Liver (tissue), 9 donors: ENCODE measurements around the gene ZBTB4. TPM values are rescaled to one million over a fixed set of nuclear protein-coding genes. Genes with fewer than 3 reads are reported as not detected.

ENCODE experiments used
- DNase-seq: peaks from one replicate; pipeline ENCODE4 v3.0.0-alpha.2; 2017; ENCODE audit warnings: low spot score
- H3K27ac ChIP-seq, 2 donors: one replicate each; pipeline ENCODE4 v1.7.0; 2013; ENCODE audit warnings: inconsistent platforms in 2 of 2, low read length in 2 of 2, control low read depth in 1 of 2, low read depth in 1 of 2, mild to moderate bottlenecking in 1 of 2
- H3K27me3 ChIP-seq, 4 donors: one replicate each; pipeline versions ENCODE4 v1.6.1 to v1.7.0; 2013; ENCODE audit warnings: low read length in 3 of 4, inconsistent platforms in 1 of 4, mild to moderate bottlenecking in 1 of 4, moderate library complexity in 1 of 4; ENCODE audit not compliant: control insufficient read depth in 4 of 4, insufficient read depth in 4 of 4
- H3K36me3 ChIP-seq, 4 donors: one replicate each; pipeline versions ENCODE4 v1.6.1 to v1.7.0; 2013; ENCODE audit warnings: low read length in 3 of 4, mild to moderate bottlenecking in 3 of 4, low read depth in 1 of 4, moderate library complexity in 1 of 4; ENCODE audit not compliant: control insufficient read depth in 4 of 4, insufficient read depth in 3 of 4
- H3K4me1 ChIP-seq, 4 donors: one replicate each; pipeline versions ENCODE4 v1.6.1 to v1.7.0; 2013; ENCODE audit warnings: low read length in 3 of 4, mild to moderate bottlenecking in 3 of 4, moderate library complexity in 1 of 4; ENCODE audit not compliant: control insufficient read depth in 4 of 4, insufficient read depth in 4 of 4
- H3K4me3 ChIP-seq, 3 donors: one replicate each; pipeline versions ENCODE4 v1.6.1 to v1.7.0; 2013; ENCODE audit warnings: low read length in 3 of 3, control low read depth in 1 of 3, low read depth in 1 of 3, mild to moderate bottlenecking in 1 of 3
- H3K9ac ChIP-seq, 2 donors: one replicate each; pipeline ENCODE4 v1.7.0; 2013; ENCODE audit warnings: low read length in 2 of 2, mild to moderate bottlenecking in 2 of 2, moderate library complexity in 2 of 2, control low read depth in 1 of 2, low read depth in 1 of 2
- H3K9me3 ChIP-seq, 4 donors: one replicate each; pipeline versions ENCODE4 v1.6.1 to v1.7.0; 2013; ENCODE audit warnings: low read length in 3 of 4; ENCODE audit not compliant: control insufficient read depth in 4 of 4
- EGR1 ChIP-seq, 2 donors: IDR thresholded peaks; 2 replicates each; pipeline ENCODE4 v1.6.1; 2016 to 2018; ENCODE audit warnings: antibody characterized with exemption in 2 of 2, low read depth in 2 of 2
- FOXA2 ChIP-seq: IDR thresholded peaks from 2 replicates; pipeline ENCODE4 v1.6.1; 2016; ENCODE audit warnings: antibody characterized with exemption
- HNF4A ChIP-seq, 2 donors: conservative IDR thresholded peaks; 2 replicates each; pipeline ENCODE4 v1.6.1; 2016; ENCODE audit warnings: antibody characterized with exemption in 2 of 2, mild to moderate bottlenecking in 2 of 2
- JUND ChIP-seq, 2 donors: IDR thresholded peaks; 2 replicates each; pipeline ENCODE4 v1.6.1; 2016; ENCODE audit warnings: antibody characterized with exemption in 2 of 2
- MAX ChIP-seq: IDR thresholded peaks from 2 replicates; pipeline ENCODE4 v1.6.1; 2016; ENCODE audit warnings: antibody characterized with exemption
- NR2F2 ChIP-seq: IDR thresholded peaks from 2 replicates; pipeline ENCODE4 v1.6.1; 2016; ENCODE audit warnings: antibody characterized with exemption
- RAD21 ChIP-seq, 2 donors: IDR thresholded peaks; 2 replicates each; pipeline ENCODE4 v1.6.1; 2016; ENCODE audit warnings: antibody characterized with exemption in 2 of 2, mild to moderate bottlenecking in 2 of 2
- REST ChIP-seq: IDR thresholded peaks from 2 replicates; pipeline ENCODE4 v1.6.1; 2016; ENCODE audit warnings: antibody characterized with exemption, mild to moderate bottlenecking
- RXRA ChIP-seq, 2 donors: IDR thresholded peaks; 2 replicates each; pipeline ENCODE4 v1.6.1; 2017 to 2018; ENCODE audit warnings: antibody characterized with exemption in 2 of 2, mild to moderate bottlenecking in 1 of 2
- SP1 ChIP-seq: IDR thresholded peaks from 2 replicates; pipeline ENCODE4 v1.6.1; 2018; ENCODE audit warnings: antibody characterized with exemption, mild to moderate bottlenecking
- TAF1 ChIP-seq: conservative IDR thresholded peaks from 2 replicates; pipeline ENCODE4 v1.6.1; 2016; ENCODE audit warnings: antibody characterized with exemption, mild to moderate bottlenecking
- YY1 ChIP-seq: IDR thresholded peaks from 2 replicates; pipeline ENCODE4 v1.6.1; 2016; ENCODE audit warnings: antibody characterized with exemption, mild to moderate bottlenecking
- ZBTB33 ChIP-seq: IDR thresholded peaks from 2 replicates; pipeline ENCODE4 v1.6.1; 2016; ENCODE audit warnings: antibody characterized with exemption
- WGBS: extraction: QIAGEN DNeasy Blood & Tissue Kit; methylation state at CpG from one replicate; pipeline ENCODE4 v1.1.7; 2013; 5-methylcytosine and 5-hydroxymethylcytosine counted together
- polyA plus RNA-seq, 2 donors: library from polyadenylated mRNA; stranded (reverse) in 1 of 2; unstranded in 1 of 2; fragments of 200-250 nt in 1 of 2; fragments of >200 nt in 1 of 2; fragmentation: Nextera tagmentation in 1 of 2; extraction: Ambion mirVana in 1 of 2; gene quantifications; one replicate each; pipeline versions ENCODE4 v1.2.1 to v1.2.3, GENCODE V29; 2013 to 2015
- total RNA-seq, 2 donors: library from RNA; depleted of rRNA; stranded (reverse); fragments of >200 nt; gene quantifications; one replicate each; pipeline ENCODE4 v1.2.3, GENCODE V29; 2014
- TF ChIP-seq, protein P1 (sequence below): IDR thresholded peaks from 2 replicates; pipeline ENCODE4 v1.6.1; 2016; ENCODE audit warnings: antibody characterized with exemption
- TF ChIP-seq, protein P2 (sequence below): fragments of 150-350 bp; IDR thresholded peaks from 2 replicates; pipeline ENCODE4 v1.5.1; 2017; ENCODE audit warnings: improper control_type of control experiment, low read depth, low read length; ENCODE audit not compliant: missing input control
- donor health status: healthy.
- donor health status: healthy.
- donor health status: healthy.
- donor health status: healthy.
- donor health status: healthy.

ZBTB4 gene
- total and polyA plus RNA-seq, 4 donors = 1.5 to 6.0 (median 5.1) TPM

DNA sequence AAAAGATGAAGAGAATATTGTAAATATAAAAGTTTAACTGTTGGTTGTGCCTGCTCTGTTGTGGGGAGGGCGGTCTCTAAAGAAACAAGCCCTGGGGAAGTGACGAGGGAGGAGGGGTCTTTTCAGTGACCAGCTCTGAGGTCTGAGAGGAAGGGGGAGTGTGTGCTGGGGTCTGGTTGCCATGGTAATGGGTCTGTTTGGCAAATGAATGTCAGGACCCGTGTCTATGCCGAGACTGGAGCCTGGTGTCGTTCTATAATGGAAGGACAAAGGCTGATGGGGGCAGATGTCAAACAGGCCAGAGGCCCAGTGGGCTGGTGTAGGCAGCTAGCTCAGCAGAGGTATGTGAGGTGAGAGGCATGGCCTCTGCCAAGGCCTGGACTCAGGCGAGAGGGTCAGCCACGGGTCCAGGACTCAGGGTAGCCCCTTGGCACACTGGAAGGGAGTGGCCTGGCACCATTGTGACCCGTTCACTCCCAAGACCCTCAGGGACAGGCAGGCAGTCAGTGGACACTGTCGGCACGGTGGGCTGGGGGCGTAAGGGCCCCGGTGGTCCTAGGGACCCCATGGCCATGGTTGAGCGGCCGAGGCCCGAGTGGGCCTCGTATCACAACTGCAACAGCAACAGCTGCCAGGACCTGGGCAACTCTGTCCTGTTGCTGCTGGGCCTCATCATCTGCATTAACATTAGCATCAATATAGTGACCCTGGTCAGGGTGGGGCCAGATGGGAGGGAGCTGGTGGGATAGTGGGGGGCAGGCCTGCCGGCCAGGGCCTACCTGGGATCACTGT is 59.4 kb downstream of the ZBTB4 start, which contains the start of gene SPEM1:
TSS of gene SPEM1 (plus strand) at position 506 of the 792 bp plus-strand sequence. CDS start at position 567, 61 bp downstream.
- Histone ChIP-seq H3K27me3 (no peaks in the 10 kb centered on the region), H3K27ac (no peak within 1 kb of the TSS), H3K4me1 (no peaks in the 10 kb centered on the region), H3K9me3 (no peaks in the 10 kb centered on the region), H3K36me3 (no peaks in the 10 kb centered on the region), H3K9ac (no peak within 1 kb of the TSS), H3K4me3 (no peak within 1 kb of the TSS)
- TF ChIP-seq FOXA2 = no peak
- TF ChIP-seq ZBTB33 = no peak
- TF ChIP-seq YY1 = no peak
- no peak for TF ChIP-seq MAX
- TF ChIP-seq EGR1 (IDR thresholded peaks at IDR 0.05; ENCODE audit: low read depth in 2 of 2) = no peak
- no peak for TF ChIP-seq JUND (IDR thresholded peaks at IDR 0.05)
- TF ChIP-seq, protein P1, sequence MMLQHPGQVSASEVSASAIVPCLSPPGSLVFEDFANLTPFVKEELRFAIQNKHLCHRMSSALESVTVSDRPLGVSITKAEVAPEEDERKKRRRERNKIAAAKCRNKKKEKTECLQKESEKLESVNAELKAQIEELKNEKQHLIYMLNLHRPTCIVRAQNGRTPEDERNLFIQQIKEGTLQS = no peak
- TF ChIP-seq HNF4A (conservative IDR thresholded peaks at IDR 0.05) = no peak
- no peak for TF ChIP-seq NR2F2
- TF ChIP-seq RXRA (IDR thresholded peaks at IDR 0.05) = no peak
- TF ChIP-seq REST = no peak
- no peak for TF ChIP-seq SP1
- no peak for TF ChIP-seq TAF1
- TF ChIP-seq RAD21 (IDR thresholded peaks at IDR 0.05) = no peak
- TF ChIP-seq, protein P2, sequence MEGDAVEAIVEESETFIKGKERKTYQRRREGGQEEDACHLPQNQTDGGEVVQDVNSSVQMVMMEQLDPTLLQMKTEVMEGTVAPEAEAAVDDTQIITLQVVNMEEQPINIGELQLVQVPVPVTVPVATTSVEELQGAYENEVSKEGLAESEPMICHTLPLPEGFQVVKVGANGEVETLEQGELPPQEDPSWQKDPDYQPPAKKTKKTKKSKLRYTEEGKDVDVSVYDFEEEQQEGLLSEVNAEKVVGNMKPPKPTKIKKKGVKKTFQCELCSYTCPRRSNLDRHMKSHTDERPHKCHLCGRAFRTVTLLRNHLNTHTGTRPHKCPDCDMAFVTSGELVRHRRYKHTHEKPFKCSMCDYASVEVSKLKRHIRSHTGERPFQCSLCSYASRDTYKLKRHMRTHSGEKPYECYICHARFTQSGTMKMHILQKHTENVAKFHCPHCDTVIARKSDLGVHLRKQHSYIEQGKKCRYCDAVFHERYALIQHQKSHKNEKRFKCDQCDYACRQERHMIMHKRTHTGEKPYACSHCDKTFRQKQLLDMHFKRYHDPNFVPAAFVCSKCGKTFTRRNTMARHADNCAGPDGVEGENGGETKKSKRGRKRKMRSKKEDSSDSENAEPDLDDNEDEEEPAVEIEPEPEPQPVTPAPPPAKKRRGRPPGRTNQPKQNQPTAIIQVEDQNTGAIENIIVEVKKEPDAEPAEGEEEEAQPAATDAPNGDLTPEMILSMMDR = no peak
- DNase-seq = no peak
- 85% methylated on average over 17 of the region's 17 CpGs for WGBS
